ENCODE data around the gene RUNDC1.
"Not testable (repeated sequence)": the region's sequence is repeated elsewhere in the genome, so short reads cannot be mapped to it uniquely, and the experiment has no call there.

DNA sequence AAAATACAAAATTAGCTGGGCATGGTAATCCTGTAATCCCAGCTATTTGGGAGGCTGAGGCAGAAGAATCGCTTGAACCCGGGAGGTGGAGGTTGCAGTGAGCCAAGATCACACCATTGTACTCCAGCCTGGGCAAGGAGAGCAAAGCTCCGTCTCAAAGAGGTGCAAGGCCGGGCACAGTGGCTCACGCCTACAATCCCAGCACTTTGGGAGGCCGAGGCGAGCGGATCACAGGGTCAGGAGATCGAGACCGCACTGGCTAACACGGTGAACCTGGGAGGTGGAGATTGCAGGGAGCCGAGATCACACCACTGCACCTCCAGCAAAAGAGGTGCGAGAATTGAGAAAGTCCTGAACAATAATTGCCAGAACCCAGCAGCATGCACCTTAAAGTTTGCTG is 20.5 kb downstream of the RUNDC1 start:
- TF ChIP-seq, protein P1, sequence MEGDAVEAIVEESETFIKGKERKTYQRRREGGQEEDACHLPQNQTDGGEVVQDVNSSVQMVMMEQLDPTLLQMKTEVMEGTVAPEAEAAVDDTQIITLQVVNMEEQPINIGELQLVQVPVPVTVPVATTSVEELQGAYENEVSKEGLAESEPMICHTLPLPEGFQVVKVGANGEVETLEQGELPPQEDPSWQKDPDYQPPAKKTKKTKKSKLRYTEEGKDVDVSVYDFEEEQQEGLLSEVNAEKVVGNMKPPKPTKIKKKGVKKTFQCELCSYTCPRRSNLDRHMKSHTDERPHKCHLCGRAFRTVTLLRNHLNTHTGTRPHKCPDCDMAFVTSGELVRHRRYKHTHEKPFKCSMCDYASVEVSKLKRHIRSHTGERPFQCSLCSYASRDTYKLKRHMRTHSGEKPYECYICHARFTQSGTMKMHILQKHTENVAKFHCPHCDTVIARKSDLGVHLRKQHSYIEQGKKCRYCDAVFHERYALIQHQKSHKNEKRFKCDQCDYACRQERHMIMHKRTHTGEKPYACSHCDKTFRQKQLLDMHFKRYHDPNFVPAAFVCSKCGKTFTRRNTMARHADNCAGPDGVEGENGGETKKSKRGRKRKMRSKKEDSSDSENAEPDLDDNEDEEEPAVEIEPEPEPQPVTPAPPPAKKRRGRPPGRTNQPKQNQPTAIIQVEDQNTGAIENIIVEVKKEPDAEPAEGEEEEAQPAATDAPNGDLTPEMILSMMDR (IDR thresholded peaks at IDR 0.05): not testable (repeated sequence)
- TF ChIP-seq ZFX (IDR thresholded peaks at IDR 0.05; ENCODE audit: borderline replicate concordance): not testable (repeated sequence)

All from 22Rv1 (cell line).